Activated naive CD8-positive, alpha-beta T cell treated with anti-CD3 and anti-CD28 coated beads, Interleukin-2, amount 50 U/mL, for 16 hours (primary cell): ENCODE results near the gene RETSAT.
"Not testable (repeated sequence)": the region's sequence is repeated elsewhere in the genome, so short reads cannot be mapped to it uniquely, and the experiment has no call there.

Experiments
- DNase-seq: peaks from one replicate; pipeline ENCODE4 v3.0.0-alpha.2; 2020; ENCODE audit warnings: low read depth, low spot score

Gene RETSAT

DNA sequence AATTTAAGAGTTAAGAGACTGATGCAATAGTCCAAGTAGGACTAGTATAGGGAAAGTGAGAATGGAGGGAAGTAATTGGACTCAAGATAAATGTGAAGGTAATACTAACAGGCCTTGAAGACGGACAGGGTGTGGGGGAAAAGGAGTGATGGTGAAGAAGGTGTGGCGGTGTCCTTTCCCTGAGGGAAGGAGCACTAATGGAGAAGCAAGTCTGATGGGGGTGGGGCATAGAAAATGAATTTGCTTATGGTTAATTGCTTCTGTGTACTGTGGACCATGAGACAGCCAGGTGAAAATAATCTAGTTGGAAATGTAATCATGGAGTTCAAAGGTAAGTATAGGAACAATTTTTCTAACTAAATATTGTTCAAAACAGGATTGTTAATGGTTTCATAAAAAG, 19.4 kb downstream of the RETSAT start:
- no peak for DNase-seq

DNA sequence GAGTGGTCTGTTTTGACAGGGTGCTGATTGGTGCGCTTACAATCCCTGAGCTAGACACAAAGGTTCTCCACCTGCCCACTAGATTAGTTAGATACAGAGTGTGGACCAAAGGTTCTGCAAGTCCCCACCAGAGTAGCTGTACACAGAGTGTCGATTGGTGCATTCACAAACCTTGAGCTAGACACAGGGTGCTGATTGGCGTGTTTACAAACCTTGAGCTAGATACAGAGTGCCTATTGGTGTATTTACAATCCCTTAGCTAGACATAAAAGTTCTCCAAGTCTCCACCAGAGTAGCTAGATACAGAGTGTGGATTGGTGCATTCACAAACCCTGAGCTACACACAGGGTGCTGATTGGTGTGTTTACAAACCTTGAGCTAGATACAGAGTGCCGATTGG, 20.5 kb downstream of the RETSAT start:
- DNase-seq: not testable (repeated sequence)

DNA sequence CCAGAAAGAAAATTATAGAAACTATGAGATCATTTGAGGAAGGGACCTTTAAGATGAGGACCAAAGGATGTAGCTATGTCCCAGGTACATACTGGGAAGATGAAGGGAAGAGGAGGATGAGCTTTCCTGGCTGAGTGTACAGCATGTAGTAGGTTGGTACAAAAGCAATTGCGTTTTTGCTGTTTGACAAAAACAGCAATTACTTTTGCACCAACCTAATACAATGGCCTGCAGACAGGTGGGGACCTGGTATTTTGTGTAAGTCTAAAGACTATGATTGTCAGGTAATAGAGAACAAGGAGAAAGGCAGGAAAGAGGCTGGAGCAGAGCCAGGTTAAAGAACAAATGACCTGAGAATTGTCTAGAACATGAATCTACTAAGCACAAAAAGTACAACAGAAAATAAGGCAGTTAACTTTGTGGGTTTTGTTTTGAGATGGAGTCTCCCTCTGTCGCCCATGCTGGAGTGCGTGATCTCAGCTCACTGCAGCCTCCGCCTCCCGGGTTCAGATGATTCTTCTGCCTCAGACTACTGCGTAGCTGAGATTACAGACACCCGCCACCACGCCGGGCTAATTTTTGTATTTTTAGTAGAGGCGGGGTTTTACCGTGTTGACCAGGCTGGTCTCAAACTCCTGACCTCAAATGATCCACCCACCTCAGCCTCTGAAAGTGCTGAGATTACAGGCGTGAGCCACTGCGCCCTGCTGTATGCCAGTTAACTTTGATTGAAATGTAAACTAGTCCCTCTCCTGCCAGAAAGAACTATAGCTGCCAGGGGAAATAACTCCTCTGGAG, 23.3 kb downstream of the RETSAT start:
- no peak for DNase-seq

DNA sequence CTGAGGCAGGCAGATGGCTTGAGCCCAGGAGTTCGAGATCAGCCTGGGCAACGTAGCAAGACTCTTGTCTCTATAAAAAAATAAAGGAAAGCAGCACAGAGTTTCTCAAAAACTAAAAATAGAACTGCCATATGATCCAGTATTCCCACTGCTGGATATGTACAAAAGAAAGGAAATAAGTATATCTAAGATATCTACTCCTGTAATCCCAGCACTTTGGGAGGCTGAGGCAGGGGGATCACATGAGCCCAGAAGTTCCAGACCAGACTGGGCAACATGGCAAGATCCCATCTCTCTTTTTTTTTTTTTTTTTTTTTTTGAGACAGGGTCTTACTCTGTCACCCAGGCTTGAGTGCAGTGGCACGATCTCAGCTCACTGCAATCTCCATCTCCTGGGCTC, 24.6 kb downstream of the RETSAT start:
- DNase-seq: not testable (repeated sequence)

- no peak for DNase-seq
Observed at GRCh38 chr2:85329181-85329651, 25.1 kb downstream of the RETSAT start.

DNA sequence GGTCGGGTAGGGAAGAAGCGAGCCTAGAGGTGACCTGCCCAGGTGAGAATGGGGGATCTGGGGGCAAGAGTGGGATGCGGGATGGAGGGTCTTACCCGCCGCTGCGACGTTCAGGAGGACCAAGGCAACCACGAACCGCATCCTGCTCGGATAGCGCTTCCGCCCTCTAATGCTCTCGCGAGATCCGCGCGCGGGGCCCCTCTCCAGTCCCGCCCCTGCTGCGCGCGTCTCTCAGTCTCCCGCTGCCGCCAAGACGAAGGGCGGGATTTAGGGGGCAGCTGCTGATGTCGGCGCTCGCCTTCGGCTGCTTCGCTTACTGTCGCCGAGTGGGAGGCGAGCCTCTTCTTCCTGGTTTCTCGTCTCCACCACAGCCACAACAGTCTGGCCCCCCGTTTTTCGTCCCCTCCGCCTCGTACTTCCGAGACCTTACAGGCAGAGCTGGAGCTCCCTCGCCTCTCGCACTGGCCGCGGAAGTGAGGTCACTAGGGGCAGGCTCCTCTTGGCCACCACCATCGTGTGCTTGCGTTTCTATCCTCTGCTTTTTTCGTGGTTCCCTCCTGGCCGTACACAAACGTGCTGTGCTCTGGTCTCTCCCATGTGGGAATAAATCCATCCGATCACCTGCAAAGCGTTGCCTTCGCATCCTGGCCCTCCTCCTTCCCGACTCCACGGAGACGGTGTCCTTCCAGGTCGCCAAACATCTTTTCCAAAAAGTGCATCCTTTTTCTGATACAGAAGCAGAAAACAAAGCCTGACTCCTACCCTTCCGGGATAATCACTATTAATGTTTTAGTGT, 26.3 kb downstream of the RETSAT start, which contains the start of gene TGOLN2:
TGOLN2 (minus strand) TSS at position 168 of the 796 bp plus-strand sequence; CDS start at position 141, 27 bp downstream.
- peak; percentile 87 for DNase-seq

DNA sequence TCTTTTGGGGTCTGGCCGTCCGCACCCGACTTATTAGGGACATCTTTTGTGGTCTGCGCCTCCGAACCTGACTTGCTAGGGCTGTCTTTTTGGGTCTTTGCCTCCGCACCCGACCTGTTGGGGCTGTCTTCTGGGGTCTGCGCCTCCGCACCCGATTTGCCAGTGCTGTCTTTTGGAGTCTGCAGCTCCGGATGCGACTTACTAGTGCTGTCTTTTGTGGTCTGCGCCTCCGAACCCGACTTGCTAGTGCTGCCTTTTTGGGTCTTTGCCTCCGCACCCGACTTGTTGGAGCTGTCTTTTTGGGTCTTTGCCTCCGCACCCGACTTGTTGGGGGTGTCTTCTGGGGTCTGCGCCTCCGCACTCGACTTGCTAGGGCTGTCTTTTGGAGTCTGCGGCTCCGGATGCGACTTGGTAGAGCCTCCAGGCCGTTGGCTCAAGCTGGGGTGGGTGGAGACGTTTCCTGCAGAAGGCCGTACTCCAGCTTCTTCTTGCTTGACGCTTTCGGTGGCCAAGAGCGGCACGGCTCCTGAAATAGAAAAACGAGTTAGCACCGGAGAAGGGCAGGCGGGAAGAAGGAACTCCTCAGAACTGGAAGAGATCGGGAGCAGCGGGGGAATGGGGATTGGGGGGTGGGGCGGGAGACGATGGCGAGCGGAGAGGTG, 27.0 kb downstream of the RETSAT start:
- no peak for DNase-seq

- no peak for DNase-seq
Observed at GRCh38 chr2:85326406-85327159, 27.7 kb downstream of the RETSAT start.

DNA sequence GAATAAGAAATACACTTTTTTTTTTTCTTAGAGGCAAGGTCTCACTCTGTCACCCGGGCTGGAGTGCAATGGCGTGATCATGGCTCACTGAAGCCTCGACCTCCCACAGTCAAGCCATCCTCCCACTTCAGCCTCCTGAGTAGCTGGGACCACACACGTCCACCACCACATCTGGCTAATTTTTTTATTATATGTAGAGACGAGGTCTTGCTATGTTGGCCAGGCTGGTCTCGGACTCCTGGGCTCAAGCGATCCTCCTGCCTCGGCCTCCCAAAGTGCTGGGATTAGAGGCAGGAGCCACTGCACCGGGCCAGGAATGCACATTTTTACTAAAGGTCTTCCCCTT, 28.9 kb downstream of the RETSAT start:
- no peak for DNase-seq

DNA sequence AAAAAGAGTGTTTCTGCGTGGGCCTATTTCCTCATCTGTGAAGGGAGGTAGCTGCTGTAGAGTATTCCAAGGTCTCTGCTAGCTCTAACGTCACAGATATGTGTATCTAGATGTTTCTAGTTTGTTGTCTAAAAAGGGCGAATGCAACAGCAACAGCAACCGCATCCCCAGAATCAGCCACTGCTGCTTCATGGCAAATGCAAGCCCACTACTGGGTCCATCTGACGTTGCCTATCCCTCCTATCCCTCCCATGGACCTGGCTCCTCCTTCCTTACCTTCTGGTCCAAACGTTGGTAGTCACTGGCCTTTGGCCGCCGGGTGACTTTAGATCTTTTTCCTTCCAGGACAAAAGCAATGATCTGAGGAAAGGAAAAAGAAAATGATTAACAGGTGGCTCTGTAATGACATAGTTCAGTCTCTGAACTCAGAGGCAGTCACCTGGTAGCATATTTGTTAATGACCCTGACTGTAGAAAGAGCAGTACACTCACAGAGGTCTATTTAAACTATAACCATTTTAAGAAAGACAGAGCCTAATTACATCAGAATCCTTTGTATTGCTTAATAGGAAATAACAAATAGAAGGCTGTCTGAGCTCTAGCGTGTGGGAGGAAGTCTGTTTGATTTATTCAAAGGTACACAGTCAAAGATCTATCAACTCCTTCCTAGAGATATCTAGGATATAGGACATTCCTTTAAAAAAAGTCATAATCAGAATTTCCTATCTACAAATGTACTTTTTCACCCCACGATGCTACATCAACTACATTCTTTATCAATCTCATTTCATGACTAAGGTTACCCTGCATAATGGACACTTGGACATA, 29.5 kb downstream of the RETSAT start:
- DNase-seq: no peak

DNA sequence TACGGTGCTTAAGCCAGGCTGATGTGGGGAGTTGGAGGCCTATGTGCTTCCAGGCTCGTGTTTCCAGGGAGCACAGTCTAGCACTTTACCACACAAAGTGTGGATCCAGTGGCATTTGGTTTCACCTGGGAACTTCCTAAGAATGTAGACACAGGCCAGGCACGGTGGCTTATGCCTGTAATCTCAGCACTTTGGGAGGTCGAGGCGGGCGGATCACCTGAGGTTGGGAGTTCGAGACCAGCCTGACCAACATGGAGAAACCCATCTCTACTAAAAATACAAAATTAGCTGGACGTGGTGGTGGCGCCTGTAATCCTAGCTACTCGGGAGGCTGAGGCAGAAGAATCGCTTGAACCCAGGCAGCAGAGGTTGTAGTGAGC, 30.4 kb downstream of the RETSAT start:
- not testable (repeated sequence) for DNase-seq

- no peak for DNase-seq
Observed at GRCh38 chr2:85323351-85323987, 30.9 kb downstream of the RETSAT start.

- DNase-seq: no peak
Observed at GRCh38 chr2:85319796-85320195, 34.5 kb downstream of the RETSAT start.

GRCh38 chr2:85318222-85319074, 35.9 kb downstream of the RETSAT start:
- DNase-seq: no peak

- not testable (repeated sequence) for DNase-seq
Observed at GRCh38 chr2:85315921-85316320, 38.4 kb downstream of the RETSAT start.

GRCh38 chr2:85314884-85315242, 39.5 kb downstream of the RETSAT start:
- no peak for DNase-seq

- DNase-seq: no peak
Observed at GRCh38 chr2:85312404-85312803, 41.9 kb downstream of the RETSAT start.

DNA sequence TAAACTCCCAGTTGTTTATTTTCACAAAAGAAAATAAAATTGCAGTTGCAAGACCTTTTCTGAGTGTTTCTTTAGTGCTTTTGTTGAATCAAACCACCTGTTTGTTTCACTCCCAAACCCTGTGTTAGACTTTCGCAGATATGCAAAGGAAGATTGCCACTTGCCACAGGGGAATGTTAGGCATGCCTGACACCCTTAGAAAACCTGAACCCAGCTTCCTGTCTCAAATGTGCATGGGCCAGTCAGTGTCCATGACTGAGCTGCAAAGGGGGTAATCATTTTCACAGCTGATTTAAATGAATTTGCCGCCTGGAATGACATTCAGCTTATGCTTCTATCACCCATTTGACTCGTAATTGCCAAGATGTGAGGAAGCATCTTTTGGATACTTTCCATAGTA, 44.0 kb downstream of the RETSAT start:
- DNase-seq: no peak

DNA sequence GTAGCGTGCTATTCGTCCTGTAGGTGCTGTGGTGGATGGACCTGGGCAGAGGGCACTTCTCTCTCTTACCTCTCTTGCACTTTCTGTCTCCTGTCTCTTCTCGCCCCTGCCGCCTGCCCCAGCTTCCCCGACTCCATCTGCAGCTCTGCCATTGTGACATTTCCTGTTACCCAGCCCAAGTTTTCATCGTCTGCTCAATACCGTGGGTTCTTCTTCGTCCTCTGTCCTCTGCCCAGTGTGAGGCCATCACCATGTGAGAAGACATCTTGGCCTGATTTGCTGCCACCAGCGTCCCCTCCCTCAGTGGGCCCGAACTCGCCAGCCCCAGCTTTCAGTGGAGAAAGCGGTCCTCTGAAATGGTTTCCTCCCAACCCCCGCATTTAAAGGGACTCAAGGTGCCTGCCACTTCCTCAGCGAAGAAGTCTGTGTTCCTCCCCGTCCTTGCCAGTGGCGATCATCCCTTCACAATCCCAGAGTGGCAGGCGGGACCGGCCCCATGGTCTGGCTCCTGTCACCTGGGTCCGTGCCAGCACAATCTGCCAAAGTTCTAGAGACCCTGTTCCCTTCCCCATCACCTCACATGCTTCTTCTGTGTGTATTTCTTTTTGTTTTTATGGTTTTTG, 44.5 kb downstream of the RETSAT start:
- no peak for DNase-seq
